A549 treated with AZD9567 at 1 μM for 4 hours (cell line): ENCODE data around the gene KRTAP12-3. TPM values are rescaled to one million over a fixed set of nuclear protein-coding genes. Genes with fewer than 3 reads are reported as not detected.

Source experiments
- total RNA-seq: library from RNA; stranded (reverse); fragments of 200-300 nt; extraction: Qiagen RNA extraction; gene quantifications from 5 replicates; pipeline ENCODE4 v1.2.3, GENCODE V29; 2022; ENCODE audit not compliant: insufficient read depth

KRTAP12-3 gene
- not detected in 5 replicates for total RNA-seq

GRCh38 chr21:44657635-44658540 lies at the start of gene KRTAP12-3:
KRTAP12-3 (plus strand) TSS chr21:44657932; CDS start chr21:44657980, 48 bp downstream.

GRCh38 chr21:44612029-44612486 lies 45.7 kb upstream of the KRTAP12-3 start, which contains the start of gene KRTAP10-8:
KRTAP10-8 (plus strand) TSS chr21:44612079; CDS start chr21:44612101, 22 bp downstream.

GRCh38 chr21:44626673-44627143 lies 31.0 kb upstream of the KRTAP12-3 start, which contains the start of gene KRTAP10-9:
KRTAP10-9 (plus strand) TSS chr21:44627093; CDS start chr21:44627172, 79 bp downstream.

GRCh38 chr21:44637018-44637850 lies 20.5 kb upstream of the KRTAP12-3 start, which contains the start of gene KRTAP10-10:
KRTAP10-10 (plus strand) TSS chr21:44637356; CDS start chr21:44637418, 62 bp downstream.

GRCh38 chr21:44646366-44647221 lies 11.1 kb upstream of the KRTAP12-3 start, which contains the start of gene KRTAP10-11:
KRTAP10-11 (plus strand) TSS chr21:44646414; CDS start chr21:44646459, 45 bp downstream.

GRCh38 chr21:44654576-44655175 lies 3.1 kb upstream of the KRTAP12-3 start, which contains the start of gene KRTAP12-4:
KRTAP12-4 (minus strand) TSS chr21:44654659; CDS start chr21:44654614, 45 bp downstream.

GRCh38 chr21:44666401-44667320 lies 8.9 kb downstream of the KRTAP12-3 start, which contains the start of gene KRTAP12-2:
KRTAP12-2 (minus strand) TSS chr21:44666927; CDS start chr21:44666886, 41 bp downstream.

GRCh38 chr21:44681861-44682579 lies 24.3 kb downstream of the KRTAP12-3 start, which contains the start of gene KRTAP12-1:
KRTAP12-1 (minus strand) TSS chr21:44682163; CDS start chr21:44682123, 40 bp downstream.

GRCh38 chr21:44697172-44697810 lies 39.6 kb downstream of the KRTAP12-3 start, which contains the start of gene KRTAP10-12:
KRTAP10-12 (plus strand) TSS chr21:44697172; CDS start chr21:44697202, 30 bp downstream.

Other genes with a start within 250 kb of the KRTAP12-3 start
- gene LRRC3, start 202.4 kb upstream of the KRTAP12-3 start, total RNA-seq = 1.6 to 2.8 TPM (median 2.4 TPM) in 5 replicates
- gene KRTAP10-1, start 117.7 kb upstream of the KRTAP12-3 start, total RNA-seq = not detected in 5 replicates
- gene KRTAP10-2, start 106.4 kb upstream of the KRTAP12-3 start, total RNA-seq = not detected in 5 replicates
- gene KRTAP10-3, start 99.1 kb upstream of the KRTAP12-3 start, total RNA-seq = not detected in 5 replicates
- gene KRTAP10-4, start 84.2 kb upstream of the KRTAP12-3 start, total RNA-seq = not detected in 5 replicates
- not detected in 5 replicates for gene KRTAP10-5, start 77.3 kb upstream of the KRTAP12-3 start, total RNA-seq
- gene KRTAP10-6, start 65.4 kb upstream of the KRTAP12-3 start, total RNA-seq = not detected in 5 replicates
- gene KRTAP10-7, start 57.3 kb upstream of the KRTAP12-3 start, total RNA-seq = not detected in 5 replicates
- not detected in 5 replicates for gene KRTAP10-8, start 45.9 kb upstream of the KRTAP12-3 start, total RNA-seq
- not detected in 5 replicates for gene KRTAP10-9, start 30.8 kb upstream of the KRTAP12-3 start, total RNA-seq
- not detected in 5 replicates for gene KRTAP10-10, start 20.6 kb upstream of the KRTAP12-3 start, total RNA-seq
- not detected in 5 replicates for gene KRTAP10-11, start 11.5 kb upstream of the KRTAP12-3 start, total RNA-seq
- gene KRTAP12-4, start 3.3 kb upstream of the KRTAP12-3 start, total RNA-seq = not detected in 5 replicates
- gene KRTAP12-2, start 9.0 kb downstream of the KRTAP12-3 start, total RNA-seq = not detected in 5 replicates
- gene KRTAP12-1, start 24.2 kb downstream of the KRTAP12-3 start, total RNA-seq = not detected in 5 replicates
- gene KRTAP10-12, start 39.2 kb downstream of the KRTAP12-3 start, total RNA-seq = not detected in 5 replicates
- gene TSPEAR, start 53.6 kb downstream of the KRTAP12-3 start, total RNA-seq = 0.02 TPM in 1 of 5 replicates, not detected in the others
- gene UBE2G2, start 143.9 kb downstream of the KRTAP12-3 start, total RNA-seq = 26.1 to 39.4 TPM (median 38.1 TPM) in 5 replicates
- 62.4 to 75.2 TPM (median 68.4 TPM) in 5 replicates for gene SUMO3, start 160.1 kb downstream of the KRTAP12-3 start, total RNA-seq
- gene PTTG1IP, start 215.8 kb downstream of the KRTAP12-3 start, total RNA-seq = 82.9 to 95.4 TPM (median 93.7 TPM) in 5 replicates